Muscle layer of duodenum (tissue), 2 donors: ENCODE results near the gene CFAP100.

Source experiments
- H3K27ac ChIP-seq: one replicate; pipeline ENCODE4 v1.7.0; 2013; ENCODE audit warnings: mild to moderate bottlenecking, low read length
- H3K27me3 ChIP-seq: one replicate; pipeline ENCODE4 v1.7.0; 2013; ENCODE audit warnings: low read depth, mild to moderate bottlenecking, control low read depth, low read length
- H3K36me3 ChIP-seq, 2 donors: one replicate each; pipeline ENCODE4 v1.7.0; 2013; ENCODE audit warnings: low read length in 2 of 2, control low read depth in 1 of 2, mild to moderate bottlenecking in 1 of 2; ENCODE audit not compliant: insufficient read depth in 2 of 2, control insufficient read depth in 1 of 2
- H3K4me1 ChIP-seq, 2 donors: one replicate each; pipeline ENCODE4 v1.7.0; 2013; ENCODE audit warnings: low read length in 2 of 2, mild to moderate bottlenecking in 2 of 2, control low read depth in 1 of 2, moderate library complexity in 1 of 2; ENCODE audit not compliant: insufficient read depth in 2 of 2, control insufficient read depth in 1 of 2
- H3K4me3 ChIP-seq, 2 donors: one replicate each; pipeline ENCODE4 v1.7.0; 2013; ENCODE audit warnings: low read length in 2 of 2, low read depth in 1 of 2, mild to moderate bottlenecking in 1 of 2
- H3K9me3 ChIP-seq, 2 donors: one replicate each; pipeline ENCODE4 v1.7.0; 2013; ENCODE audit warnings: low read length in 2 of 2, control low read depth in 1 of 2, mild to moderate bottlenecking in 1 of 2; ENCODE audit not compliant: control insufficient read depth in 1 of 2
- donor health status: healthy.

The CFAP100 gene

GRCh38 chr3:126482503-126483255 lies 88.0 kb downstream of the CFAP100 start:
- Histone ChIP-seq H3K36me3 (no peaks in the 10 kb centered on the region), H3K27me3 (no peaks in the 10 kb centered on the region), H3K4me1 (no peaks in the 10 kb centered on the region), H3K9me3 (no peaks in the 10 kb centered on the region), H3K27ac (no peak overlapping the region), H3K4me3 (no peak overlapping the region)

DNA sequence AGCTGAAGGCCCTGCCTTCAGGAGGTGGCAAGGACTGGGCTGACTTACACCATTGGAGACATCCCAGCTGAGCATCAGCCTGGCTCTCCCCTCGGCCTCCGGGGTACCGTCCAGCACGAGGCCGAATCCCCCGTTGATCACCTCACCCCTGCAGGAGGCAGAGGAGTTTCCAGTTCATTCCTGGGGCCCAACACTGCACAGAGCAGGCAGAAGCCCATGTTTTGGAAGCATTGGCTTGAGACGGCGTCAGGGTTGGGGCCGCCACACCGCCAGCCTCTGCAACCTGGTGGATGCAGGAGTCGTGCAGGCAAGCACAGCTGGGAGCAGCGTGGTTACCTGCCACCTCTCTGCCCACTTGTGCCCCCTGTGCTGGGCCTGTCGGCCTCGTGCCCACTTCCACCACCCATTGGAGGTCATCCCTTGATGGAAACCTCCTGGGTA lies 88.6 kb downstream of the CFAP100 start:
- Histone ChIP-seq H3K27me3 (no peaks in the 10 kb centered on the region), H3K4me1 (no peaks in the 10 kb centered on the region), H3K36me3 (no peaks in the 10 kb centered on the region), H3K27ac (no peak overlapping the region), H3K4me3 (no peak overlapping the region), H3K9me3 (no peaks in the 10 kb centered on the region)

DNA sequence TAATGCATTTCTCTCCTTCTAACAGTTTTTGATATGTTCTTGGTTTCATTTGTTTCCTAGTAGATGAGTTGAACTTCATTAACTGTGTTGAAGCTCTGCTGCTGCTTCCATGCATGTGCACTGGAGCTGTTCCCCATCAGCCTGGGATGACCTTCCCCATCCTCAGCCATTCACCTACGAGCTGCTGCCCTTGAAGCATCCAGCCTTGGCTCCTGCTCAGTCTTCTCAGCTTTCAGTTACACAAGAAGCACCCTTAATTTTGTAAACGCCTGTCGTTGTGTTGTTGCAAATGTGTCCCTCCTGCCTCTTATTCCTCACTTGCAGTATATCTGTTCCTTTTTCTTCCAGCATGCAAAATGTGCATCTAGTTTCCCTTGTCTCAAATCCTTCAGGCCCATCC lies 89.4 kb downstream of the CFAP100 start:
- no peak overlapping the region for H3K4me3 ChIP-seq
- no peak overlapping the region for H3K27ac ChIP-seq
- no peaks in the 10 kb centered on the region for H3K27me3 ChIP-seq
- H3K4me1 ChIP-seq, result no peaks in the 10 kb centered on the region
- no peaks in the 10 kb centered on the region for H3K9me3 ChIP-seq
- no peaks in the 10 kb centered on the region for H3K36me3 ChIP-seq

DNA sequence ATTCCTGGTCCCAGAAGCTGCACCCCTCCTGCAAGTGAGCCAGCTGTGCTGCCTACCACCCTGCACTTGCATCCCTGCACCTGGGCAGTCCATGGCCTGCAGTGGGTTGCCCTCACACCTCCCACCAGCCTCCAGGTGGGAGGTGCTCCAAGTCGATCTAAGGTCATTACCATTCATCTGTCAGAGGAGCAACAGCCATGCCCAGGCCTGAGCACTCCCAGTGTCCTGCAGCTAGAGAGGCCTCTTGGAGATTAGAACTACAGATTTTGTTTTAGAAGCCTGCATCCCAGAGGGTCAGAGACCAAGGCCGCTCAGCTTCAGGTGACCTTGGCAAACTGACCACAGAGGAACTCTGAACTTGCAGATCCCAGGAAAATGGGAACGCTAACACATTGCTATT lies 90.0 kb downstream of the CFAP100 start:
- Histone ChIP-seq H3K4me1 (no peaks in the 10 kb centered on the region), H3K36me3 (no peaks in the 10 kb centered on the region), H3K27ac (no peak overlapping the region), H3K4me3 (no peak overlapping the region), H3K27me3 (no peaks in the 10 kb centered on the region), H3K9me3 (no peaks in the 10 kb centered on the region)

DNA sequence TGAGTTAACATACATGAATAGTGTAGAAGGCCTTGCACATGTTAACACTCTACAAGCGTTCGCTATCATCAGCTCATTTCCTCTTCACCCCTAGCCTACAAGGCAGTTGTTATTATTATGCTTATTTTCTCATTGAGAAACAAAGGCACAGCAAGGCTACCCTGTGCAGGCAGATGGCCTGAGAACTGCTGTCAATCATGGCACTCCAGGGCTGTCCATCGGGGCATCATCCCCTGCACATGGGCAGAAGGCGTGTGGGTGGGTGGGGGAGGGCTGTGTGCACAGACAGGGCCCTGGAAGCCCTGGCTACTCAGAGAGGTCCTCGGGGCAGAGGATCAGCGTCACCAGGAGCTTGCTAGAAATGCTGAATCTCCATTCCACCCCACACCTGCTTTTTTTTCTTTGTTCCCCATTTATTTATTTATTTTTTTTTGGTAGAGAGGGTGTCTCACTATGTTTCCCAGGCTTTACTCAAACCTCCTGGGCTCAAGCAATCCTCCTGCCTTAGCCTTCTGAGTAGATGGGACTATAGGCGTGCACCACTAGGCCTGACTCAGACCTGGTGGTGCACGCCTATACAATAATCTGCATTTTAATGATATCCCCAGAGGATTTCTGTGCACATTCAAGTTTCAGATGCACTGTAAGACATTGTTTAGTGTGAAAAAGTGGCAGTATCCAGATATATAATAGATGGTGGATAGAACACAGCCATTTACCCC lies 90.6 kb downstream of the CFAP100 start:
- Histone ChIP-seq H3K9me3 (no peaks in the 10 kb centered on the region), H3K27me3 (no peaks in the 10 kb centered on the region), H3K4me3 (no peak overlapping the region), H3K27ac (no peak overlapping the region), H3K36me3 (no peaks in the 10 kb centered on the region), H3K4me1 (no peaks in the 10 kb centered on the region)

- H3K4me1 ChIP-seq, result no peaks in the 10 kb centered on the region
Observed at GRCh38 chr3:126485956-126486355, 91.2 kb downstream of the CFAP100 start.

More at GRCh38 chr3:126485956-126486355, 91.2 kb downstream of the CFAP100 start:
- no peak overlapping the region for H3K4me3 ChIP-seq
- no peaks in the 10 kb centered on the region for H3K9me3 ChIP-seq
- no peaks in the 10 kb centered on the region for H3K36me3 ChIP-seq
- no peak overlapping the region for H3K27ac ChIP-seq
- H3K27me3 ChIP-seq, result no peaks in the 10 kb centered on the region
